GM12872 (cell line): ENCODE measurements around the gene ZBTB16.

Experiments
- CTCF ChIP-seq: IDR thresholded peaks from 3 replicates; pipeline ENCODE4 v1.5.1; 2011; ENCODE audit warnings: low read depth, mild to moderate bottlenecking, low read length, moderate library complexity; ENCODE audit not compliant: insufficient read depth

Gene ZBTB16

GRCh38 chr11:114128399-114128798 lies 68.9 kb downstream of the ZBTB16 start:
- TF ChIP-seq CTCF, result no peak

- no peak for TF ChIP-seq CTCF
Observed at GRCh38 chr11:114129142-114129541, 69.6 kb downstream of the ZBTB16 start.

GRCh38 chr11:114129699-114130098 lies 70.2 kb downstream of the ZBTB16 start:
- TF ChIP-seq CTCF, result no peak

- no peak for TF ChIP-seq CTCF
Observed at GRCh38 chr11:114130115-114130576, 70.6 kb downstream of the ZBTB16 start.

GRCh38 chr11:114130629-114131277 lies 71.2 kb downstream of the ZBTB16 start:
- TF ChIP-seq CTCF, result no peak

GRCh38 chr11:114131461-114131864 lies 72.0 kb downstream of the ZBTB16 start:
- TF ChIP-seq CTCF, result no peak

- TF ChIP-seq CTCF, result no peak
Observed at GRCh38 chr11:114132417-114132816, 72.9 kb downstream of the ZBTB16 start.

GRCh38 chr11:114132944-114133394 lies 73.5 kb downstream of the ZBTB16 start:
- TF ChIP-seq CTCF, result no peak
